IPS DF 4.7 (cell line): ENCODE results near the gene CLECL1.
"Not testable (repeated sequence)": the region's sequence is repeated elsewhere in the genome, so short reads cannot be mapped to it uniquely, and the experiment has no call there.

Experiments
- DNase-seq: peaks from one replicate; pipeline ENCODE4 v3.0.0-alpha.2; 2013; ENCODE audit warnings: low spot score; ENCODE audit errors: extremely low read depth

CLECL1 gene

GRCh38 chr12:9751204-9752144, 18.6 kb upstream of the CLECL1 start:
- no peak for DNase-seq

GRCh38 chr12:9750276-9751203, 17.6 kb upstream of the CLECL1 start:
- no peak for DNase-seq

DNA sequence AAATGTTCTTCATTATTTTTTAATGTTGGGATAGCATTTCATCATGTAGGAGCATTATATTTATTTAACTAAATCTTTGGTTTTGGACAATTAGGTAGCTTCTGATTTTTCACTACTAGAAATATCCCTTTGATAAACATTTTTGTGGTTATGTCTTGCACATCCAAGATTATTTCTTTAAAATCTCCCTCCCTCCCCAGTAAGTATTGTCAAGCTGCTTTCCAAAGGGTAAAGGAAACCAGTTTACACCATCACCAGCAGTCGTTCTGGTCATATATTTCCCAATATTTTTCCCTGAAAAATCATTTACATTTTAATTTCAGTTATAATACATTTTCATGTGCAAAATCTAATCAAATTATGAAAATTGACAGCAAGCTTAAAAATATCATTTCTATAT, 16.7 kb upstream of the CLECL1 start:
- no peak for DNase-seq

DNA sequence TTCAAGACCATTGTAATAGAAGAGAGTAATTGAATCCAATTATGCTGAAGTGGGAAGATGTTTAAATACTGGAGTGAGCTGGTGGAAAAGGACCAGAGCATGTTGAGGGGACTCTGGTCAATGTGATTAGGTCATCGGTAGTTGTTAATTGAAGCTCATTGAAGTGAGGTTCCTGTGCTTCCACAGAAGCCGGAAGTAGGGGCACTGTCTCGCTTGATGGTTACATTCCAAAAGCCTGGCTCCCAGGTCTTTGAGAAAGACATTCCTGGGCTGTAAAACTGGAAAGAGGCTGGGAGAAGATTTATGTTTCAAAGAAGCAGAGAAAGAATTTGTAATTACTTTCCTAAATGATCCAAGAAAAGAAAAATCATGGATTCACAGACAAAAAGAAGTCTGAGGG, 12.3 kb upstream of the CLECL1 start:
- DNase-seq = no peak

GRCh38 chr12:9742661-9743060, 9.8 kb upstream of the CLECL1 start:
- no peak for DNase-seq

DNA sequence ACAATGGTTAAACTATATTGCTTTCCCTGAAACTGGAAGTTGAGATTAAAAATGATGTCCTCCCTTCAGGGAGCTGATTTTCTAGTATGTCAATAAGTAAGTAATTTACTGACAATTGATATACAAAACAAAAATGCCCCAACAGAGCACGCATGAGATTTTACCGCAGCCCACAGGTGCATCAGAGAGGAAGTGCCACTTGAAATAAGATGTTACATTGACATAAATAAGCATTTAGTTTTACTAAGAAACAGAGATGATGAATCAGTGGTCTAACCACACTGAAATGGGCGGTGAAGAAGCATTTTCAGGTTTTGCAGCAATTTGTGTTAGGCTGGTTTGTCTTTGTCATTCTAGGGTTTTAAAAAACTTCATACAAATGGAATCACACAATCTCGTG, 8.8 kb upstream of the CLECL1 start:
- DNase-seq = no peak

- DNase-seq = no peak
Observed at GRCh38 chr12:9740106-9740750, 7.3 kb upstream of the CLECL1 start.

GRCh38 chr12:9739404-9740105, 6.7 kb upstream of the CLECL1 start:
- not testable (repeated sequence) for DNase-seq

DNA sequence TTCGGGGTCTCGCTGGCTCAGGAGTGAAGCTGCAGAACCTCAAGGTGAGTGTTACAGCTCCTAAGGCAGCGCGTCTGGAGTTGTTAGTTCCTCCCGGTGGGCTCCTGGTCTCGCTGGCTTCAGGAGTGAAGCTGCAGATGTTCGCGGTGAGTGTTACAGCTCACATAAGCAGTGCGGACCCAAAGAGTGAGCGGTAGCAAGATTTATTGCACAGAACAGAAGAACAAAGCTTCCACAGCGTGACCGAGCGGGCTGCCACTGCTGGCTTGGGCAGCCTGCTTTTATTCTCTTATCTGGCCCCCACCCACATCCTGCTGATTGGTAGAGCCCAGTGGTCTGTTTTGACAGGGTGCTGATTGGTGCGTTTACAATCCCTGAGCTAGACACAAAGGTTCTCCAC, 6.0 kb upstream of the CLECL1 start:
- DNase-seq = not testable (repeated sequence)

- DNase-seq = no peak
Observed at GRCh38 chr12:9736936-9737705, 4.2 kb upstream of the CLECL1 start.

GRCh38 chr12:9735601-9736000, 2.7 kb upstream of the CLECL1 start:
- DNase-seq = no peak

- DNase-seq = no peak
Observed at GRCh38 chr12:9731797-9732196, 1.1 kb downstream of the CLECL1 start.

- no peak for DNase-seq
Observed at GRCh38 chr12:9731393-9731792, 1.5 kb downstream of the CLECL1 start.

DNA sequence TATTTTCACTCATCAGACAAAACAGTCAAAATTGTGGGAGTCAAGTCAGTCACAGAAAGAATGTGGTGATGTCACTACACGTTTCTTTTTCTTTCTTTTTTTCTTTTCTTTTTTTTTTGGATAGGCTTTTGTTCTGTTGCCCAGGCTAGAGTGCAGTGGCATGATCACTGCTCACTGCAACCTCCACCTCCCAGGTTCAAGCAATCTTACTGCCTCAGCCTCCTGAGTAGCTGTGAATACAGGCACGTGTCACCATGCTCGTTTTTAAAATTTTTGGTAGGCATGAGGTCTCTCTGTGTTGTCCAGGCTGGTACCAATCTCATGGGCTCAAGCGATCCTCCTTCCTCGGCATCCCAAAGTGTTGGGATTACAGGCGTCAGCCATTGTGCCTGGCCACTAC, 2.3 kb downstream of the CLECL1 start:
- DNase-seq = no peak

- DNase-seq = no peak
Observed at GRCh38 chr12:9730011-9730410, 2.9 kb downstream of the CLECL1 start.

- DNase-seq = no peak
Observed at GRCh38 chr12:9729082-9729481, 3.8 kb downstream of the CLECL1 start.

DNA sequence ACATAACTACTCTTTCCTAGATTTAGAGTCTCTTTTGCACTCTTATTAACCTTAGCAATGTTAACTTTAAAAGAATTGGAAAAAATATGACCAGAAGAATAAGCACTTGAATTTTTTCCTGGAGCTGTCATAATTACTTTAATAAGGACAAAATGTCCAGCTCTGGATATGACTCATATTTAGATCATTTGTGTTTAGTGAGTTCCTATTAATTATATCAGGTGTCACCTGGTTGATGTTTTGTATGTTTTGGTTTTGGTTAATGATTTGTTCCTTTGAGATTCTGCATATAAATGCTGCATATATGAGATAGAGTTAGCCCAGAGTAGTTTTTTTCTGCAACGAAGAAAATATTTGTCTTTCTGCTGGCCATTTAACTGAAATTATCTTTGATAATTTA, 5.1 kb downstream of the CLECL1 start:
- no peak for DNase-seq

DNA sequence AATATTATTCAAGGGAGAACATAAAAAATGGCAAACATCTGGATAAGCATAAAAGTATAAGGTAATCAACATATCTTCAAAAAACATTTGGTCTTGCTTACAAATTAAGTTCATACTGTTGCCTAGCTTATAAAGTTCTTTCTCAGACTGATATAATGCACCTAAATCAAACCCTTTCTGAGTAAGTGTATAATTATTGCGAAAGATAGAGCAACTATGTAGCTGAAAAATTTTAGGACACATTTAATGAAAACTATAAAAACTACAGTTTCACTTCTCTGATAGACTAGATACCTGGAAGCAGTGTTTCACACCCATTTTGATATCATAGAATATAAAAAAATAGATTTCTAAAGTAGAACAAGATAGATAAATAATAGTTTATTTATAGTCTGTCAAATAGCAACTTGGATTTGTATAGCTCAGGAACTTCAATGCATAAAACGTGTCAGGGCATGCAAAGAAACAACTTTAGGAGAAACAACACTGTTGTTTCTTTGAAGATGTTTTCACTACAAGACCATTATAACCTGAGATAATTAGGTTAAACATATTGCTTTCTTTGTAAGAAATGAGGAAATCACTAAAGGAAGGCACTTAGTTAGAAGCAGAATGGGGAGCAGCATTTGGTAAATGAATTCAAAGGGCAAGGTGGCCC, 7.6 kb downstream of the CLECL1 start:
- DNase-seq = no peak

GRCh38 chr12:9724023-9724422, 8.9 kb downstream of the CLECL1 start:
- no peak for DNase-seq
